Panc1 (cell line): Measurements from ENCODE around the gene GTSE1.

Experiments used
- CTCF ChIP-seq: fragments of 450-650 bp; IDR thresholded peaks from 2 replicates; pipeline ENCODE4 v1.5.1; 2017; ENCODE audit warnings: mild to moderate bottlenecking
- TCF7L2 ChIP-seq: IDR thresholded peaks from 2 replicates; pipeline ENCODE4 v1.6.1; 2011; ENCODE audit warnings: mild to moderate bottlenecking, low read depth, low read length, inconsistent platforms

- TF ChIP-seq CTCF (no peak), TCF7L2 (no peak)
These were observed 76.0 kb downstream of the GTSE1 start for GRCh38 chr22:46372686-46373085.
